Inferior parietal cortex (tissue), 1 donor: ENCODE measurements around the gene UPF1.

Source experiments
- DNase-seq: peaks from one replicate; pipeline ENCODE4 v3.0.0-alpha.2; 2016; ENCODE audit errors: extremely low spot score

The UPF1 gene

GRCh38 chr19:18831524-18832305 is at the start of gene UPF1:
UPF1 (plus strand) TSS chr19:18831959; CDS start chr19:18832210, 251 bp downstream.
- DNase-seq = peak; percentile 92

GRCh38 chr19:18782559-18783225 is 49.1 kb upstream of the UPF1 start:
- DNase-seq = no peak

GRCh38 chr19:18783958-18784785 is 47.6 kb upstream of the UPF1 start:
- no peak for DNase-seq

- no peak for DNase-seq
These were observed 47.0 kb upstream of the UPF1 start for GRCh38 chr19:18784786-18785120.

GRCh38 chr19:18785179-18786124 is 46.3 kb upstream of the UPF1 start:
- DNase-seq = no peak

GRCh38 chr19:18788529-18789421 is 43.0 kb upstream of the UPF1 start:
- no peak for DNase-seq

- no peak for DNase-seq
These were observed 42.3 kb upstream of the UPF1 start for GRCh38 chr19:18789422-18789869.

GRCh38 chr19:18789883-18790565 is 41.7 kb upstream of the UPF1 start:
- DNase-seq = no peak

- DNase-seq = no peak
These were observed 41.0 kb upstream of the UPF1 start, which contains the start of gene COMP for GRCh38 chr19:18790566-18791314. COMP (minus strand) TSS chr19:18791305; CDS start chr19:18791269, 36 bp downstream.

GRCh38 chr19:18791315-18791678 is 40.5 kb upstream of the UPF1 start:
- DNase-seq = no peak

GRCh38 chr19:18792661-18793060 is 39.1 kb upstream of the UPF1 start:
- DNase-seq = no peak

- DNase-seq = no peak
These were observed 38.4 kb upstream of the UPF1 start for GRCh38 chr19:18793144-18794028.

- no peak for DNase-seq
These were observed 37.8 kb upstream of the UPF1 start for GRCh38 chr19:18794029-18794313.

GRCh38 chr19:18794692-18795091 is 37.1 kb upstream of the UPF1 start:
- DNase-seq = no peak

- no peak for DNase-seq
These were observed 36.2 kb upstream of the UPF1 start for GRCh38 chr19:18795540-18795939.

GRCh38 chr19:18796239-18796638 is 35.5 kb upstream of the UPF1 start:
- no peak for DNase-seq

- DNase-seq = no peak
These were observed 33.1 kb upstream of the UPF1 start for GRCh38 chr19:18798384-18799352.
